ENCODE measurements around the gene XIRP1. TPM values are rescaled to one million over a fixed set of nuclear protein-coding genes. Genes with fewer than 3 reads are reported as not detected.

The XIRP1 gene
- total RNA-seq, 2 donors from 2014 or later: 0.23 to 7.1 TPM

- intact Hi-C loops (cut with DNase I): loop anchor here in 1 of 2 donors (5.0 to 10.0 kb wide), 2 partner anchors 50 to 157 kb away; no protein-coding TSS in a partner anchor
- no peak for DNase-seq (ENCODE audit: low spot score)
Observed at GRCh38 chr3:39137435-39137936, 54.9 kb downstream of the XIRP1 start.

GRCh38 chr3:39136533-39137434 is 55.6 kb downstream of the XIRP1 start:
- intact Hi-C loops (cut with DNase I): loop anchor here in 1 of 2 donors (5.0 to 10.0 kb wide), 2 partner anchors 51 to 158 kb away; no protein-coding TSS in a partner anchor
- DNase-seq (ENCODE audit: low spot score): peak; percentile 69

- intact Hi-C loops (cut with DNase I): loop anchor here in 1 of 2 donors (5.0 to 10.0 kb wide), 2 partner anchors 52 to 160 kb away; no protein-coding TSS in a partner anchor
- DNase-seq (ENCODE audit: low spot score): peak; percentile 63
Observed at GRCh38 chr3:39135170-39135805, 57.1 kb downstream of the XIRP1 start.

- peak; percentile 44 for DNase-seq (ENCODE audit: low spot score)
- intact Hi-C loops (cut with DNase I): loop anchor here in 1 of 2 donors (5.0 to 10.0 kb wide), 2 partner anchors 160 to 1543 kb away; no protein-coding TSS in a partner anchor
Observed at GRCh38 chr3:39134305-39134704, 58.1 kb downstream of the XIRP1 start.

GRCh38 chr3:39133822-39134221 is 58.6 kb downstream of the XIRP1 start:
- intact Hi-C loops (cut with DNase I): loop anchor here in 1 of 2 donors (5.0 to 10.0 kb wide), 2 partner anchors 161 to 1543 kb away; no protein-coding TSS in a partner anchor
- DNase-seq (ENCODE audit: low spot score): peak; percentile 55

Small RNAs within 50 kb of the gene (microRNA-seq; reads per million reads assigned to microRNA genes)
- 0 reads per million in 2 donors for gene MIR6822 (ENCODE audit: borderline microRNAs expressed in 2 of 2)

Other genes with a start within 250 kb of the XIRP1 start
- gene SCN11A, start 140.7 kb downstream of the XIRP1 start, total RNA-seq: under 1 TPM; 0.28 to 0.29 TPM
- gene WDR48, start 140.6 kb downstream of the XIRP1 start, total RNA-seq: 10 to 100 TPM; 26.6 to 28.6 TPM
- 10 to 100 TPM; 50.8 to 61.8 TPM for gene GORASP1, start 85.0 kb downstream of the XIRP1 start, total RNA-seq
- gene TTC21A, start 84.9 kb downstream of the XIRP1 start, total RNA-seq: 1 to 10 TPM; 3.0 to 5.4 TPM
- 10 to 100 TPM; 23.5 to 61.4 TPM for gene CSRNP1, start 39.0 kb downstream of the XIRP1 start, total RNA-seq
- gene CX3CR1, start 87.4 kb upstream of the XIRP1 start, total RNA-seq: 1 to 10 TPM in 1 of 2 donors, under 1 TPM in 1; 0.52 to 1.9 TPM
- not detected for gene CCR8, start 137.1 kb upstream of the XIRP1 start, total RNA-seq
- gene SLC25A38, start 190.8 kb upstream of the XIRP1 start, total RNA-seq: 10 to 100 TPM; 14.3 to 14.9 TPM
- gene RPSA, start 214.1 kb upstream of the XIRP1 start, total RNA-seq: 100 to 1,000 TPM; 674 to 783 TPM

Data from posterior vena cava (tissue), 2 donors.